ENCODE measurements around the gene C1orf116. TPM values are rescaled to one million over a fixed set of nuclear protein-coding genes. Genes with fewer than 3 reads are reported as not detected.
A peak's percentile ranks its signal among the peaks of the same experiment; 100 is the strongest.

Gene C1orf116
- total RNA-seq, 1 donor = not detected

- no peak for TF ChIP-seq CTCF (IDR thresholded peaks at IDR 0.05; ENCODE audit: extremely low read depth, low read depth, low read length)
- no peak overlapping the region for H3K4me3 ChIP-seq (ENCODE audit: insufficient read depth, low read length)
- no peaks in the 10 kb centered on the region for H3K9me3 ChIP-seq (ENCODE audit: low read depth, low read length)
- H3K4me2 ChIP-seq (ENCODE audit: insufficient read depth, low read length) = no peak overlapping the region
- H4K20me1 ChIP-seq (ENCODE audit: insufficient read depth, low read length) = no peaks in the 10 kb centered on the region
- peaks cover 44% of the 10 kb centered on the region for H3K4me1 ChIP-seq (ENCODE audit: insufficient read depth, low read length)
- no peak for DNase-seq (ENCODE audit: insufficient read length, low spot score, missing footprints)
- peak overlapping the region; percentile 47 for H3K27ac ChIP-seq (ENCODE audit: low read depth, low read length)
- no peaks in the 10 kb centered on the region for H3K79me2 ChIP-seq (ENCODE audit: insufficient read depth, low read length)
- H3K36me3 ChIP-seq (ENCODE audit: insufficient read depth, low read length) = no peaks in the 10 kb centered on the region
- no peaks in the 10 kb centered on the region for H3K27me3 ChIP-seq (ENCODE audit: insufficient read depth, low read length)
- peak overlapping the region; percentile 37 for H2AFZ ChIP-seq (ENCODE audit: low read length)
These were observed 11.3 kb downstream of the C1orf116 start for GRCh38 chr1:207021139-207021861.

- Histone ChIP-seq H3K9me3 (ENCODE audit: low read depth, low read length) (no peaks in the 10 kb centered on the region), H3K36me3 (ENCODE audit: insufficient read depth, low read length) (no peaks in the 10 kb centered on the region), H3K4me2 (ENCODE audit: insufficient read depth, low read length) (no peak overlapping the region), H3K27me3 (ENCODE audit: insufficient read depth, low read length) (no peaks in the 10 kb centered on the region), H3K27ac (ENCODE audit: low read depth, low read length) (peak overlapping the region; percentile 47), H3K79me2 (ENCODE audit: insufficient read depth, low read length) (no peaks in the 10 kb centered on the region), H3K4me1 (ENCODE audit: insufficient read depth, low read length) (peaks cover 38% of the 10 kb centered on the region), H2AFZ (ENCODE audit: low read length) (no peak overlapping the region), H4K20me1 (ENCODE audit: insufficient read depth, low read length) (no peaks in the 10 kb centered on the region), H3K4me3 (ENCODE audit: insufficient read depth, low read length) (no peak overlapping the region)
- DNase-seq (ENCODE audit: insufficient read length, low spot score, missing footprints) = no peak
- no peak for TF ChIP-seq CTCF (IDR thresholded peaks at IDR 0.05; ENCODE audit: extremely low read depth, low read depth, low read length)
These were observed 11.8 kb downstream of the C1orf116 start for GRCh38 chr1:207020709-207021107.

GRCh38 chr1:207020065-207020708, 12.4 kb downstream of the C1orf116 start:
- no peak for TF ChIP-seq CTCF (IDR thresholded peaks at IDR 0.05; ENCODE audit: extremely low read depth, low read depth, low read length)
- no peak overlapping the region for H3K4me2 ChIP-seq (ENCODE audit: insufficient read depth, low read length)
- peaks cover 32% of the 10 kb centered on the region for H3K4me1 ChIP-seq (ENCODE audit: insufficient read depth, low read length)
- H3K27ac ChIP-seq (ENCODE audit: low read depth, low read length) = no peak overlapping the region
- H3K79me2 ChIP-seq (ENCODE audit: insufficient read depth, low read length) = no peaks in the 10 kb centered on the region
- no peaks in the 10 kb centered on the region for H4K20me1 ChIP-seq (ENCODE audit: insufficient read depth, low read length)
- no peak overlapping the region for H3K4me3 ChIP-seq (ENCODE audit: insufficient read depth, low read length)
- H2AFZ ChIP-seq (ENCODE audit: low read length) = no peak overlapping the region
- no peak for DNase-seq (ENCODE audit: insufficient read length, low spot score, missing footprints)
- no peaks in the 10 kb centered on the region for H3K9me3 ChIP-seq (ENCODE audit: low read depth, low read length)
- no peaks in the 10 kb centered on the region for H3K27me3 ChIP-seq (ENCODE audit: insufficient read depth, low read length)
- no peaks in the 10 kb centered on the region for H3K36me3 ChIP-seq (ENCODE audit: insufficient read depth, low read length)

- H3K4me1 ChIP-seq (ENCODE audit: insufficient read depth, low read length) = peaks cover 28% of the 10 kb centered on the region
- no peaks in the 10 kb centered on the region for H3K9me3 ChIP-seq (ENCODE audit: low read depth, low read length)
- H3K36me3 ChIP-seq (ENCODE audit: insufficient read depth, low read length) = no peaks in the 10 kb centered on the region
- H4K20me1 ChIP-seq (ENCODE audit: insufficient read depth, low read length) = no peaks in the 10 kb centered on the region
- no peak overlapping the region for H3K4me3 ChIP-seq (ENCODE audit: insufficient read depth, low read length)
- H3K27me3 ChIP-seq (ENCODE audit: insufficient read depth, low read length) = no peaks in the 10 kb centered on the region
- H3K79me2 ChIP-seq (ENCODE audit: insufficient read depth, low read length) = no peaks in the 10 kb centered on the region
- no peak for DNase-seq (ENCODE audit: insufficient read length, low spot score, missing footprints)
- no peak for TF ChIP-seq CTCF (IDR thresholded peaks at IDR 0.05; ENCODE audit: extremely low read depth, low read depth, low read length)
- H3K4me2 ChIP-seq (ENCODE audit: insufficient read depth, low read length) = no peak overlapping the region
- H2AFZ ChIP-seq (ENCODE audit: low read length) = no peak overlapping the region
- H3K27ac ChIP-seq (ENCODE audit: low read depth, low read length) = no peak overlapping the region
These were observed 12.9 kb downstream of the C1orf116 start for GRCh38 chr1:207019661-207020060.
